ENCODE results near the gene ARFIP2. TPM values are rescaled to one million over a fixed set of nuclear protein-coding genes. Genes with fewer than 3 reads are reported as not detected.
A peak's percentile ranks its signal among the peaks of the same experiment; 100 is the strongest.
"Not testable (repeated sequence)": the region's sequence is repeated elsewhere in the genome, so short reads cannot be mapped to it uniquely, and the experiment has no call there.

Gene ARFIP2
- total and polyA plus RNA-seq, 2 experiments from 2014 or later = 90.1 to 108 TPM

DNA sequence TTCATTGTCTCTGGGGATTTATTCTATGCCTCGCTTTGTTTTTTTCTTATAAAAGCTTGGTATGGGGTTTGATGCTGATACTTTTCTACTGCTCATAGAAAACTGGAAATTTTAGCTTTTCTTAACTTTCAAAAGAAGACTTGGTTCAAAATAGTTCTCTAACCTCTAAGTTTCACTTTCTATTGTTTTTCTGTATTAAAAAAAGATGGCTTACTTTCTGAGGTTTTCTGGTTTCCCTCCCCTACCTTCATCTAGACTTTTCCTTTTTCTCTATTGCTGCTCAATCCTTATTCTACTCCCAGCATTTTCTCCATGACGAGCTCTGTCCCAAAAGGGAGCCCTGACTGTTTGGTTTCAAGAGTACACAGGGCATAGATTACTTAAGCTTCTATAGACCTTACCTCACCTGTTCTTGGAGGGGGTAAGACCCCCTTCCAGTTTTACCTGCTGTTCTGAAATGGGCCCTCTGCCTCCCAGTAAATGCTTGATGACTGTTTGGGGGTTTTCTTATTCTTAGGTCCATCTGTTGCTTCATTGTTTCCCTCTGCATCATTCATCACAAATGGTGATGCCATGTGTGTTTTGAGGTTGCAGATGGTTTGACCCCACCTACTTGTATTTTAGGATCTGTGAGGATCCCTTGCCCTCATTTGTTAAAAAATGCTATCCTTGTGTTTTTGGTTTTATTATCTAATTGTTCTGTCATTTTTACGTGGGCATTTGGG lies 45.4 kb upstream of the ARFIP2 start:
- H3K27me3 ChIP-seq = no peaks in the 10 kb centered on the region
- peaks cover 10% of the 10 kb centered on the region for H3K4me1 ChIP-seq (ENCODE audit: insufficient read depth)
- H2AFZ ChIP-seq = no peak overlapping the region
- H3K9me2 ChIP-seq (replicated peaks; ENCODE audit: insufficient read depth) = no peaks in the 10 kb centered on the region
- WGBS (ENCODE audit: low lambda C conversion rate, missing lambda C conversion rate) = 94% methylated on average over 3 of the region's 3 CpGs
- no peaks in the 10 kb centered on the region for H4K20me1 ChIP-seq (ENCODE audit: insufficient read depth, poor library complexity, severe bottlenecking)
- no peaks in the 10 kb centered on the region for H3K79me2 ChIP-seq
- H3K27ac ChIP-seq = no peak overlapping the region
- no peaks in the 10 kb centered on the region for H3K9me3 ChIP-seq (ENCODE audit: low read depth)
- TF ChIP-seq EZH2phosphoT487 (IDR thresholded peaks at IDR 0.05; ENCODE audit: low read depth, severe bottlenecking, unreplicated experiment) = no peak
- TF ChIP-seq EZH2 (IDR thresholded peaks at IDR 0.05; ENCODE audit: borderline replicate concordance) = no peak
- no peak for TF ChIP-seq CTCF (IDR thresholded peaks at IDR 0.05; ENCODE audit: poor library complexity)
- DNase-seq (ENCODE audit: low spot score) = no peak
- no peaks in the 10 kb centered on the region for H3K36me3 ChIP-seq (replicated peaks; ENCODE audit: insufficient read depth, low read depth)
- no peak overlapping the region for H3K4me2 ChIP-seq
- no peak overlapping the region for H3K4me3 ChIP-seq

DNA sequence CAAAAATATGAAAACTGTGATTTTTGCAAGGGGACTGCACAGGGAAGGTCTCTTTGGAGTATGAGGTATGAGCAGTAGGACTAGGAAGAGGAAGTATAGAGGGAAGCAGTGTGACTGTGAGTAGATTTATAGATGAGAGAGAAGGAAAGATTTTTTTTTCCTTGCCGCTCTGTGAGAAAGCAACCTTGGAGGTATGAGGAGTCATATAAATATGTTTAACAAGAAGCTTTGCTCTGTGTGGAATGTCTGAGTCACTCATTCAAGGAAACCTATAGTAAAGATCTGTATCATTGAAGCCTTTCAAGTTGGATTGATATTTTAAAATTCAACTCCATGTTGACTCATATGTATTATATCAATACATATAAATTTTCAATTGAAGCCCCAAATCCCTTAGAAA lies 42.1 kb upstream of the ARFIP2 start:
- Histone ChIP-seq H3K4me2 (no peak overlapping the region), H3K79me2 (no peaks in the 10 kb centered on the region), H3K36me3 (replicated peaks; ENCODE audit: insufficient read depth, low read depth) (no peaks in the 10 kb centered on the region), H3K4me1 (ENCODE audit: insufficient read depth) (peaks cover 10% of the 10 kb centered on the region), H3K9me3 (ENCODE audit: low read depth) (no peaks in the 10 kb centered on the region), H3K9me2 (replicated peaks; ENCODE audit: insufficient read depth) (no peaks in the 10 kb centered on the region), H3K27me3 (no peaks in the 10 kb centered on the region), H3K27ac (peak overlapping the region; percentile 67), H2AFZ (no peak overlapping the region), H3K4me3 (no peak overlapping the region), H4K20me1 (ENCODE audit: insufficient read depth, poor library complexity, severe bottlenecking) (no peaks in the 10 kb centered on the region)
- DNase-seq (ENCODE audit: low spot score) = peak; percentile 56
- 38% methylated on average over 1 of the region's 1 CpG for WGBS (ENCODE audit: low lambda C conversion rate, missing lambda C conversion rate)
- no peak for TF ChIP-seq CTCF (IDR thresholded peaks at IDR 0.05; ENCODE audit: poor library complexity)
- no peak for TF ChIP-seq EZH2 (IDR thresholded peaks at IDR 0.05; ENCODE audit: borderline replicate concordance)
- TF ChIP-seq EZH2phosphoT487 (IDR thresholded peaks at IDR 0.05; ENCODE audit: low read depth, severe bottlenecking, unreplicated experiment) = no peak

GRCh38 chr11:6521946-6522345 lies 40.8 kb upstream of the ARFIP2 start:
- H3K9me2 ChIP-seq (replicated peaks; ENCODE audit: insufficient read depth); H3K27ac ChIP-seq; H3K4me2 ChIP-seq; H3K27me3 ChIP-seq; H3K4me3 ChIP-seq; H3K36me3 ChIP-seq (replicated peaks; ENCODE audit: insufficient read depth, low read depth); DNase-seq (ENCODE audit: low spot score); H3K79me2 ChIP-seq; H4K20me1 ChIP-seq (ENCODE audit: insufficient read depth, poor library complexity, severe bottlenecking); H2AFZ ChIP-seq; H3K9me3 ChIP-seq (ENCODE audit: low read depth): not testable (repeated sequence)
- H3K4me1 ChIP-seq (ENCODE audit: insufficient read depth) = peaks cover 10% of the 10 kb centered on the region
- WGBS (ENCODE audit: low lambda C conversion rate, missing lambda C conversion rate) = 95% methylated on average over 3 of the region's 3 CpGs

DNA sequence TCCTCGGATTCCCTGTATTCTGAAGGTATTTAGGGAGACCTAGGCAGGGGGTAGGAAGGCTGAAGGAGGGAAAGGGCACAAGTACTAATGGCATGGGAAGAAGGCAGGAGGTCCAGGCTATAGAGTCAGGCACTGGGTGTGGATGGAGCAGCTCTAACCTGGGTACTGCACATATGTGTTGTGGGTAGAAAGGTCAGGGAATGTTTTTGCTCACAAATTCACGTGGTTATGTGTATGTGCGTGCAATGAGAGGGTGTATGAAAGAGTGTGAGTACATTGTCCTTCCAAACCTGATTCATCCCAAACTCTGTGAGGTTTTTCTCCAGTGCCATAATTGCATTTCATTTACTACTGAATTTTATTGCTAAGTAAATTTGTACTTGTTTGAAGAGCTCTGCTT lies 39.1 kb upstream of the ARFIP2 start:
- H3K79me2 ChIP-seq = no peaks in the 10 kb centered on the region
- no peak for TF ChIP-seq CTCF (IDR thresholded peaks at IDR 0.05; ENCODE audit: poor library complexity)
- no peak for TF ChIP-seq EZH2phosphoT487 (IDR thresholded peaks at IDR 0.05; ENCODE audit: low read depth, severe bottlenecking, unreplicated experiment)
- no peak for TF ChIP-seq EZH2 (IDR thresholded peaks at IDR 0.05; ENCODE audit: borderline replicate concordance)
- H3K27ac ChIP-seq = no peak overlapping the region
- no peaks in the 10 kb centered on the region for H3K36me3 ChIP-seq (replicated peaks; ENCODE audit: insufficient read depth, low read depth)
- no peaks in the 10 kb centered on the region for H3K27me3 ChIP-seq
- 73% methylated on average over 3 of the region's 3 CpGs for WGBS (ENCODE audit: low lambda C conversion rate, missing lambda C conversion rate)
- H3K9me2 ChIP-seq (replicated peaks; ENCODE audit: insufficient read depth) = no peaks in the 10 kb centered on the region
- H3K9me3 ChIP-seq (ENCODE audit: low read depth) = no peaks in the 10 kb centered on the region
- no peak overlapping the region for H3K4me3 ChIP-seq
- peaks cover 10% of the 10 kb centered on the region for H3K4me1 ChIP-seq (ENCODE audit: insufficient read depth)
- no peak overlapping the region for H3K4me2 ChIP-seq
- DNase-seq (ENCODE audit: low spot score) = no peak
- H4K20me1 ChIP-seq (ENCODE audit: insufficient read depth, poor library complexity, severe bottlenecking) = no peaks in the 10 kb centered on the region
- no peak overlapping the region for H2AFZ ChIP-seq

Data from hepatocyte (in vitro differentiated cells).